ENCODE data around the gene FER1L5.

Gene FER1L5

GRCh38 chr2:96679848-96680247 lies 37.3 kb downstream of the FER1L5 start:
- no peaks in the 10 kb centered on the region for H3F3A ChIP-seq (ENCODE audit: low read depth)
- no peaks in the 10 kb centered on the region for H4K20me1 ChIP-seq (ENCODE audit: insufficient read depth, low read length, poor library complexity, severe bottlenecking)
- H3K36me3 ChIP-seq (ENCODE audit: insufficient read depth, low read length) = no peaks in the 10 kb centered on the region
- no peak for TF ChIP-seq CTCF (conservative IDR thresholded peaks at IDR 0.05; ENCODE audit: low read length)
- TF ChIP-seq EZH2phosphoT487 (IDR thresholded peaks at IDR 0.05; ENCODE audit: borderline replicate concordance) = no peak
- no peaks in the 10 kb centered on the region for H3K27me3 ChIP-seq (ENCODE audit: insufficient read depth, low read length, poor library complexity, severe bottlenecking)
- no peaks in the 10 kb centered on the region for H3K4me1 ChIP-seq (ENCODE audit: insufficient read depth, low read length, poor library complexity, severe bottlenecking)
- no peak overlapping the region for H3K9ac ChIP-seq (ENCODE audit: low read depth, low read length, poor library complexity, severe bottlenecking)
- H3K9me3 ChIP-seq (ENCODE audit: insufficient read depth, low read depth, low read length) = no peaks in the 10 kb centered on the region
- no peaks in the 10 kb centered on the region for H3K9me2 ChIP-seq (replicated peaks; ENCODE audit: low read depth, low read length)
- H3K79me2 ChIP-seq (ENCODE audit: insufficient read depth, low read length) = no peaks in the 10 kb centered on the region
- H3K4me2 ChIP-seq (ENCODE audit: low read depth, low read length, poor library complexity, severe bottlenecking) = no peak overlapping the region
- no peak overlapping the region for H3K4me3 ChIP-seq (ENCODE audit: low read length, poor library complexity, severe bottlenecking)
- no peak overlapping the region for H2AFZ ChIP-seq (ENCODE audit: low read length)

- no peaks in the 10 kb centered on the region for H3K4me1 ChIP-seq (ENCODE audit: insufficient read depth, low read length, poor library complexity, severe bottlenecking)
- H2AFZ ChIP-seq (ENCODE audit: low read length) = no peak overlapping the region
- no peaks in the 10 kb centered on the region for H3K9me3 ChIP-seq (ENCODE audit: insufficient read depth, low read depth, low read length)
- no peaks in the 10 kb centered on the region for H3K36me3 ChIP-seq (ENCODE audit: insufficient read depth, low read length)
- H3K4me3 ChIP-seq (ENCODE audit: low read length, poor library complexity, severe bottlenecking) = no peak overlapping the region
- no peaks in the 10 kb centered on the region for H3K79me2 ChIP-seq (ENCODE audit: insufficient read depth, low read length)
- H3F3A ChIP-seq (ENCODE audit: low read depth) = no peaks in the 10 kb centered on the region
- H3K27me3 ChIP-seq (ENCODE audit: insufficient read depth, low read length, poor library complexity, severe bottlenecking) = no peaks in the 10 kb centered on the region
- H4K20me1 ChIP-seq (ENCODE audit: insufficient read depth, low read length, poor library complexity, severe bottlenecking) = no peaks in the 10 kb centered on the region
- no peak overlapping the region for H3K4me2 ChIP-seq (ENCODE audit: low read depth, low read length, poor library complexity, severe bottlenecking)
- no peak overlapping the region for H3K9ac ChIP-seq (ENCODE audit: low read depth, low read length, poor library complexity, severe bottlenecking)
- TF ChIP-seq EZH2phosphoT487 (IDR thresholded peaks at IDR 0.05; ENCODE audit: borderline replicate concordance) (no peak), CTCF (conservative IDR thresholded peaks at IDR 0.05; ENCODE audit: low read length) (no peak)
- H3K9me2 ChIP-seq (replicated peaks; ENCODE audit: low read depth, low read length) = no peaks in the 10 kb centered on the region
Observed at GRCh38 chr2:96680561-96681141, 38.1 kb downstream of the FER1L5 start.

DNA sequence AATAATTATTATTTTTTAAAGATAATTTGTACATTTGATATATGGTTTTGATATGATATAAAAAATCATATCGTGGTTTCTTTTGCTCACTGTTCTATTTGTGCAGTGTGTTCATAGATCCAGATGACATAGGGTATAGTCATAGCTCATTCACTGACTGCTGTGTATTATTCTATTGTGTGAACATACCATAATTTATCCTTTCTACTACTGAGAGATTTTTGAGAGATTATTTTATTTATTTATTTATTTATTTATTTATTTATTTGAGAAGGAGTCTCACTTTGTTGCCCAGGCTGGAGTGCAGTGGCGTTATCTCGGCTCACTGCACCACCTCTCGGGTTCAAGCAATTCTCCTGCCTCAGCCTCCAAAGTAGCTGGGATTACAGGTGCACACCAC lies 39.0 kb downstream of the FER1L5 start:
- Histone ChIP-seq H3K4me3 (ENCODE audit: low read length, poor library complexity, severe bottlenecking) (no peak overlapping the region), H3K4me2 (ENCODE audit: low read depth, low read length, poor library complexity, severe bottlenecking) (no peak overlapping the region), H3K36me3 (ENCODE audit: insufficient read depth, low read length) (no peaks in the 10 kb centered on the region), H3K9me2 (replicated peaks; ENCODE audit: low read depth, low read length) (no peaks in the 10 kb centered on the region), H3K9ac (ENCODE audit: low read depth, low read length, poor library complexity, severe bottlenecking) (no peak overlapping the region), H3K79me2 (ENCODE audit: insufficient read depth, low read length) (no peaks in the 10 kb centered on the region), H3F3A (ENCODE audit: low read depth) (no peaks in the 10 kb centered on the region), H3K27me3 (ENCODE audit: insufficient read depth, low read length, poor library complexity, severe bottlenecking) (no peaks in the 10 kb centered on the region), H3K4me1 (ENCODE audit: insufficient read depth, low read length, poor library complexity, severe bottlenecking) (no peaks in the 10 kb centered on the region), H2AFZ (ENCODE audit: low read length) (no peak overlapping the region), H4K20me1 (ENCODE audit: insufficient read depth, low read length, poor library complexity, severe bottlenecking) (no peaks in the 10 kb centered on the region), H3K9me3 (ENCODE audit: insufficient read depth, low read depth, low read length) (no peaks in the 10 kb centered on the region)
- TF ChIP-seq CTCF (conservative IDR thresholded peaks at IDR 0.05; ENCODE audit: low read length) (no peak), EZH2phosphoT487 (IDR thresholded peaks at IDR 0.05; ENCODE audit: borderline replicate concordance) (no peak)

All from Loucy (cell line).